WTC11 (cell line): Measurements from ENCODE around the gene ALDH8A1.

Source experiments
- CTCF ChIP-seq: fragments of 200-600 bp; IDR thresholded peaks from 2 replicates; pipeline ENCODE4 v1.8.0; 2022; ENCODE audit warnings: antibody characterized with exemption
- ESRRA ChIP-seq: sonication (generic); formaldehyde crosslinking; IDR thresholded peaks from 2 replicates; pipeline ENCODE4 v1.8.1; 2022; ENCODE audit warnings: mild to moderate bottlenecking, missing genetic modification reagents, borderline replicate concordance
- KAT7 ChIP-seq: sonication (generic); formaldehyde crosslinking; IDR thresholded peaks from 2 replicates; pipeline ENCODE4 v1.8.1; 2023; ENCODE audit warnings: missing genetic modification reagents, mild to moderate bottlenecking, borderline replicate concordance
- NFYB ChIP-seq: sonication (generic); formaldehyde crosslinking; conservative IDR thresholded peaks from 2 replicates; pipeline ENCODE4 v1.8.0; 2022; ENCODE audit warnings: low read depth, missing genetic modification reagents

DNA sequence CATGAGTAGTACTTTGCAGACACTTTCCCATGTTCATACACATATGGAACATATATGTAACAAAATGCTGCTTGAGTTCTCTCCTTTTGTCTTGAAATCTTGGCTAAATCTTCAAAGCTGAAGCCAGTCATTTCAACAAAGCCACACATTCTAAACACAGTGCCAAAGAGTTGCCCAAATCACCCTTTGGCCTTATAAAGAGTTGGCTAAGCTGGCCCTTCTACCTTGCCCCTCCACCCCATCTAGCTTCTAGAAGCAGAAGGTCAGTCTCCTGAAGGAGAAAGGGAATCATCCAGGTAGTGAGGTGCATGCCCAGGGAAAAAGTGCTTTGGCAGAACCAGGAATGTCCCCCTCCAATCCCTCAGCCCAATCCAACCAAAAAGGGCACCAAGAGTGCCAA, 58.3 kb downstream of the ALDH8A1 start:
- TF ChIP-seq CTCF = no peak
- TF ChIP-seq NFYB (CRISPR knock-in tag) = no peak
- no peak for TF ChIP-seq ESRRA (CRISPR knock-in tag)
- no peak for TF ChIP-seq KAT7 (CRISPR knock-in tag)
